Stimulated activated CD4-positive, alpha-beta T cell treated with anti-CD3 and anti-CD28 coated beads, Interleukin-4, amount 100 ng/mL, for 4 hours (primary cell): Measurements from ENCODE around the gene OTOGL.
"Not testable (repeated sequence)": the region's sequence is repeated elsewhere in the genome, so short reads cannot be mapped to it uniquely, and the experiment has no call there.

Source experiments
- DNase-seq, 2 experiments: peaks; one replicate each; pipeline ENCODE4 v3.0.0-alpha.2; 2020

The OTOGL gene

DNA sequence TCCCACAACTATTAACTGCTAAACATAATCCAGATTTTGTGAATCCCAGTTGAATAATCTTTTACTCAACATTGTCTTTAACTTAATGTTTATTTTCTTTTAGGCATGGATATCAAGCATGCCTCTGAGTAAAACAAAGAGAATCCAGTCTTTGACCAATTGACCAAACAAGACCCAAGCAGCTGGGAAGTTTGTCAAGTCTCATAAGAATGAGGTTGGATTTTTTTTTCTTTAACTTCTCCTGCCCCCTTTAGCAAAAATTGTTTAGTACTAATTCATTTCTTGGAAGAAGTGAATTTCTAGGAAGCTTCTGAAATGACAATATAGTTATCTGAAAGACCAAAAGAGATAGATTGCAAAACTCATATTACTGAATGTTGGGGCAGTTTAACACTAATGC lies 89.9 kb downstream of the OTOGL start:
- no peak for DNase-seq

DNA sequence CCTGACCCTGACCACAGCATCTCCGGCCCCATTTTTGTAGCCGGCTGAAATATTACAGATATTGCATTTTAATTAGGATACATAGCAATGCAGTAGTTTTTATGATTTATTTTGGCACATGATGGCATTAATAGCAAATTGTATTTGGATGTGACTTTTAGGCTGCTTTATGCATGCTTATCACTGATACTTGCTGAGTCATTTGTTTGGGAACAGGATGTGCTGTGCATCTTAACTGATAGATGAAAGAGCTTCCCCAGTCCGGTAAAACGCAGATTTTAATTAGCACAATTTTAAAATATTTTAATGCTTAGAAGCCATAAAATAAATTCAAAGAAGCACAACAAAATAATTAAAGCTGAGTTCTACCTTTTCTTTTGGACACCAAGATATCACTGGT lies 90.7 kb downstream of the OTOGL start:
- DNase-seq: no peak

DNA sequence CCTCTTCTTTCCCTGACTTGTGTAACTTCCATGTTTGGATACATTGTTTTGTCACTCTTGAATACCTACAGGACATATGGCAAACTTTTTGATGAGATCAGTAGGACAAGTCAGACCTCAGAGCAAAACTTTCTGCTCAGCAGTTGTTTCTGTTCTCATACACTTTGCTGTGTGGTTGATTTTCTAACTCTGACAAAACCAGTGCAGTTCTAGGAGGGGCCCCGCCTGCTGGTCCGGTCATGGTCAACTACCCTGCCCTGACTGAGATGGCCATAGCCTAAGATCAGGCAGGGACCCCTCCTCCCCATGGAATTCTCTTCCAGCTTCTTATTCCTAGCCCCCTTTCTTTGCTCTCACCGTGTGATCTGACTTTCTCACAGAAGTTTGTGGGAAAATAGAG lies 92.8 kb downstream of the OTOGL start:
- DNase-seq: no peak

DNA sequence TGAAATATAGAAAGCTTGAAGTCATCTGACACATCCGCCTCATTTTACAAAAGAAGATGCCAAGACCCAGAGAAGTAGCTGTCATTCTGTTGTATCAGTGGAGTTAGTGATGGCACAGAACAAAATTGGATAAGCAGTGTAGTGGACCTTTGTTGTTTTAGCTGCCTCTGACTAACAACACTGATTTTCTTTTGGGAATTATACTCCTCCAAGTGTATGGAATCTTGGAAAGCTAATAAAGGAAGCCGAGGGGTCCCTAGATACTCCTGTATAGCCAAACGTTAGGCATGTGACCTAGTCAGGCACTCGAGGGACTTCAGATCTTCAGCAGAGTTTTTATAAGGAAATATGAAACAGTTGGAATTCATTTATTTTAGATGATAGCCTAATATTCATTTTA lies 94.5 kb downstream of the OTOGL start:
- no peak for DNase-seq

DNA sequence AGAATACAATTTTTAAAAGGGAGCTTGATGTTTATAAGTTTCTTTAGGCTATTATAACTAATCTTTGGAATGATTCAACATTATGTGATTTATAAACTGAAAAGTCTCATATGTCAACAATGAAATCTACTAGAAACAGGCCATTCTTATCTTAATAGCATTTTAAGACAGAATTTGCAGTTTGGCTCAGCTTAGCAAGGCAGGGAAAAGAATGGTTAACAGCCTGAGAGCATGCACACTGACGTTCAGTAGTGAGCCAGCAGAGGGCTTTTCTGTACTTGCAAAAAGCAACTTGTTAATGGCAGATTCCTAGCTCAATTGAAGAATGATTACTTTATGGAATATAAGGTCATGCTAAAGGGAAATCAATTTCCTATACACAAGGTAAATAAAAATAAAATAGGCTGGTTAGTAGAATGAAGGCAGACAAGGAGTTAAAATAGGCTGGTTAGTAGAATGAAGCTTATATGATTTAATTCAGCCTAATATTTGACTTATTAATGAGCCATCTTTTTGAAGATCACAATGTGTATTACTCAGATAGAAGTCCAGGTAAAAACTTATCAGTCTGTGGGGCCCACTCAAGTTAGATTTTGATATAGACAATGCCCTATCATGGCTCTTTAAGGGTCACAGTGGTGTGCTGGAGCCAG lies 95.9 kb downstream of the OTOGL start:
- no peak for DNase-seq

DNA sequence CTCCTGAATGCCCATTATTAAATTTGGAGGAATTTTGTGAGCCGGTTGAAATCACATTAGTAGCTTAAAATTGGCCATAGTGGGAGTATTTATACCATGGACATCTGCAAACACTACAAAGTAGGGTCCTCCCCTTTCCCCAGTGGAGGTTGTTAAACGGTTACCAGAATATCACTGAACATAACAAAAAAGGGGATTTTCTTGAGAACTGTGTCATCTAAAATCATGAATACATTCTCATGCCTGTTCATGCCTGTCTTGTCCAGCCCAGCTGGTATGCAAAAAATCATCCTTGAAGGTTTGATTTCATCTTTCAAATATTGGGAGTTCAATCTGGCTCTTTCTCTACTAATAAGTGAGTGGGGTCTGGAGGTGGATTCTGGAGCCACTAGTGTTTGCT lies 96.4 kb downstream of the OTOGL start:
- DNase-seq: no peak

DNA sequence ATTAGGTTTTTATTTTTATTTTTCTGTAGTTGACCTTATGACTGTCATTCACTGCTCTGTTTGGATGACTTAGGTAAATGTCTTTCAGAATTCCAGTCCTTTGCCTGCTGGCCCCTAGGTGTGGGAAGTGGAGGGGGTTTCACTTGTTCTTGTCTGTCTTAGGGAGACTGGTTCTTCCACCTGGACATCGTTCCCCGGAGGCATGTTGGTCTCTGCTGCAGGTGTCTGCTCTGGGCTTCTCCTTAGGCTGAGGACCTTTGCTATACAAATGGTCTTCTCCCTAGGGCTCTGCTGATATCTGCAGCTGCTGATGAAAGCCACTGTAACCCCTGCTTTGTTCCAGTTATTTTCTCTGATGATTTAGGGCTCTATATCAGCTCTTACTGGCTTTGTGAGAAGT lies 97.1 kb downstream of the OTOGL start:
- DNase-seq: no peak

DNA sequence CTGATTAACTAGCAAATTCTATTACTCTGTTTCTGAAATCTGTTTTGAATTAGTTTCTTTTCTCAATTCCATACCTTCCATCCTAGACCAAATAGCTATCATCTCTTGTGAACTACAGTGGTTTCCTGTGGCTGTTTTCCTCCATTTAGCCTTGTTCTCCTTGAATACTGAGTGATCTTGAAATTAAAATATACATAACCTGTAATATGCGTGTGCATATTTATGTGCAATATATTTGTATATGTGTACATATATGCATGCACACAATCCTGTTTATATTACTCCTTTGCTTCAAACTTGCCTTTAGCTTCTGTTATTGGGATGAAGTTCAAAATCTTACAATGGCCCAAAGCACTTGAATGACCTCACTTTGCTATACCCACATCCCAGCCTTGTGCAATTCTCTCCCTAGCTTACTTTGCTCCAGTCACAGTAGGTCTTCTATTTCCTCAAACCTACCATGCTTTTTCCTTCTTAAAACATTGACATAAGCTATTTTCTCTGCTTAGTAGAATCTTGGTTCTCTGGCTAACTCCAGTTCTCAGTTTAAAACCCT lies 99.5 kb downstream of the OTOGL start:
- no peak for DNase-seq

DNA sequence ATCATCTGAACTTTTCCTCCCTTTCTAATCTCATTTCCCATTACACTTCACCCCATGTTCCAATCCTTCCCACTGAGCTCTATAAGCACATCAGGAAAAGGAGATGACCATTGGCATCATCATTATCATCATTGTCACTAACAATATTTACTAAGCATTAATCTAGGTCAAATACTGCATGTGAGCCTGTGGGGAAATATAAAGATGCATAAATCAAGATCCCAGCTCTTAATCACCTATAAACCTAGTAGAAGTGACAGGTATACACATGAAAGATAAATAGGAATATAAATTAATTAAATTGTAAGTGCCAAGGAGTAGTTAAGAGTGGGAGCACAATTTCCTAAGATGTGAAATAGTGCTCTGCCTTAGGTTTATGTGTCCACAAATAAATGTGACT lies 100.6 kb downstream of the OTOGL start:
- DNase-seq: no peak

DNA sequence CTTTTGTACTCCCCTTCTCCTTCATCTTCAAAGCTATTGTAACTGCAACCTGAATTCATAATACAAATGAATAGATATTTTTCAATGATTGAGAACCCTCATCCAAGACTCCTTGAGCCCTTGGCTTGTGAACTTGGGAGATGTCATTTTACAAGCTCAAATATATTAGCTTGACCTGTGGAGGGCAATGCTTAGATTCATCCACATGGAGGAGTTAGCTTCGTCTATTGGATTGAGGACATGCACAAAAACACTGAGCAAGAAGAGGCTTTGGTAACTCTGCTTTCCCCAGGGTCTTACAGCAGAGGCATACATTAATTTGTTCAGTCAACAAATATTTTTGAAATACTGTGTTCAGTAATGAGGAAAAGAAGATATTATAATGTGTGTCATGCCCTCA lies 101.1 kb downstream of the OTOGL start:
- DNase-seq: no peak

DNA sequence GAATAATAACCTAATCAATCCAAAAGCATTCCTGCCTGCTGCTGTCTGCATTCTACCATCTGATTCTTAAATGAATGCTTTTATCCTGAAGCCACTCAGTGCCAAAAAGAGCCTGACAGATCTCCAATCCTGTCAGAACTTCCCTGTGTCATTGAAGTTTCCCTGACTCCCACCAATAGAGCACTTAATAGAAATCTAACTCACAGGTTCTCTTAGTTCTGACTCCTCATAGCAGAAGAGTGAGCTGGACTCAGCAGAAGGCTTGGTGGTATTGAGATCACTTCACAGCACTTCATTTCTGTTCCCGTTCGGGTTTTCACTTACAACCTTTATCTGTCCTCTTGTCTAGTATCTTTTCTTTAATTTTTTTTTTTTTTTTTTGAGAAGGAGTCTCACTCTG lies 102.6 kb downstream of the OTOGL start:
- DNase-seq: no peak

DNA sequence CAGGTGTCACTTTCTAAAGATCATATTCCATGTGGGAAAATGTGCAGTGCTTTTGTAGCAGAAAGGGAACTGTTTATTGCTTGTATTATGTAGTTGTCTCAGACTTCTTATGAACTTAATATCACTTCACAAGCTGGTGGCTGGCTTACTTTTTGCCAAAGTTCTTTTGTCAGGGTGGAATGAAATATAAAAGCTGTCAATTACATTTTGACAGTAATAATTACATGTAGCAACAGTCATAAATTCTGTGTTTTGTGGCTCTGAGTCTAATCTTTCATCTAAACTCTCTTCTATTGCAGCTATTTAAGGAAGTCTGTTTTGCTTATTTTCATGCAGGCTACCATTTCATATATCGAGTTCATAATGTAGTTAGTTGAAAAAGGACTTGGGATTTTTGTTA lies 106.6 kb downstream of the OTOGL start:
- DNase-seq: no peak

DNA sequence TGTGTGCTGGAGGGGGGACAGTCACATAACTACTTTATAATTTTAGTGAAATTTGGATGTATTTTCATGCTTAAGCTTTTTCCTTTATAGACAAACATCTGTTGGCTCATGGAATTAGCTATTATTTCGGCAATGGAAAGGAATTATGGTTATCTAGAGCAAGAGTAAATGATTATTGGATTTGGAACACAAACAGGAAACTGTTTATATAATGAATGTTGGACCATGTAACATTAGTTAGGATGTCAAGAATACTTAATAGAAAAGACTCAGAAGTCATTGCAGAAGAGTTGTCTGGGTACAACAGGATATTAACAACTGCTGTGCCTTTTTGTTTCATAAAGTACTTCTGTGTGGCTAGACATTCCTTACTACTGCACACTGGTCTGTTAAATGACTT lies 108.7 kb downstream of the OTOGL start:
- DNase-seq: no peak

DNA sequence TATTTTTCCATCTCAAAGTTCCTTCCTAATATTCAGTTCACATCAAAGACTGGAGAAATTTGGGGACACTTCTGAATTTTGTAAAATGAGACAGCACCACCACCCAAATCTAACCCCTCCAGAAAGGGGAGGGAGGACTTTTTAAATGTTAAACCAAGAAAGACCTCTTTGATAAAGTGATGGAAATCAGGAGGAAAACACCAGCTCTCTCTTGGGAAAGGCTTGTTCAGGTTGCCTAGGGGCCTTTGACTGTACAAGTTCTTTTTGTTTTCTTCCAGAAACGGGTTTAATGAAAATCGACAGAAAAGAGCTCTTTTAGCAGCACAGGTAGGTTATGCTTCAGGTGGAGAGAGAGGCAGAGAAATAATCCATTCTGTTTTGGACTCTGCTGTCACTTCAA lies 112.3 kb downstream of the OTOGL start:
- no peak for DNase-seq

DNA sequence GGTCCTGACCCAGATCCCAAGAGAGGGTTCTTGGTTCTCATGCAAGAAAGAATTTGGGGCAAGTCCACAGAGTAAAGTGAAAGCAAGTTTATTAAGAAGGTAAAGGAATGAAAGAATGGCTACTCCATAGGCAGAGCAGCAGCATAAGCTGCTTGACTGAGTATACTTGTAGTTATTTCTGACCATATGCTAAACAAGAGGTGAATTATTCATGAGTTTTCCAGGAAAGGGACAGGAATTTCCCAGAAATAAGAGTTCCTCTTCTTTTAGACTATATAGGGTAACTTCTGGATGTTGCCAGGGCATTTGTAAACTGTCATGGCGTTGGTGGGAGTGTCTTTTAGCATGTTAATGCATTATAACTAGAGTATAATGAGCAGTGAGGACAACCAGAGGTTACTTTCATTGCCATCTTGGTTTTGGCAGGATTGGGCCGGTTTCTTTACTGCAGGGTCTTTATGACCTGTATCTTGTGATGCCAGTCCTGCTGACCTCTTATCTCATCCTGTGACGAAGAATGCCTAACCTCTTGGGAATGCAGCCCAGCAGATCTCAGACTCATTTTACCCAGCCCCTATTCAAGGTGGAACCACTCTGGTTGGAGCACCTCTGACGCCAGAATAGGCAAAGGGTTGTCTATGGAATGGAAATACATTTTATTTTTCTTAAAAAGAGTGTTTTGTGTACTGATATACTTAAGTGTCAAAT lies 113.8 kb downstream of the OTOGL start:
- DNase-seq: no peak

DNA sequence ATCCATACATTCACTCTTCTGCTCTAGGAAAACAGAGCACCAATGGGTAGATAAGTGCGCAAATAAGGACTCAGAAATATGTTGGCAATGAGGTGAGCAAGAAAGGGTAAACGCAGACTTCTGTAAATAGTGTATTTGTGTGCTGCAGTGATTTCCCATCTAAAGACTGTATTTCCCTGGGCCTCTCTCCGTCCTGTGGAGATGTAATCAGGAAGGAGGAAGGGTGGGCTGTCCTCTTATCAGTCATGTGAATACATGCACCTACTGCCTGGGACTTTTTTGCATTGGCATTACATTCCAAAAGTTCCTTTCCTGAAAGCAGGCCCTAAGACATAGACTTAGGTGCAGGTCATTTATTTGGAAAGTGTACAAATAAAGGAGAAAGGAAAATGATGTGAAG lies 114.5 kb downstream of the OTOGL start:
- no peak for DNase-seq

DNA sequence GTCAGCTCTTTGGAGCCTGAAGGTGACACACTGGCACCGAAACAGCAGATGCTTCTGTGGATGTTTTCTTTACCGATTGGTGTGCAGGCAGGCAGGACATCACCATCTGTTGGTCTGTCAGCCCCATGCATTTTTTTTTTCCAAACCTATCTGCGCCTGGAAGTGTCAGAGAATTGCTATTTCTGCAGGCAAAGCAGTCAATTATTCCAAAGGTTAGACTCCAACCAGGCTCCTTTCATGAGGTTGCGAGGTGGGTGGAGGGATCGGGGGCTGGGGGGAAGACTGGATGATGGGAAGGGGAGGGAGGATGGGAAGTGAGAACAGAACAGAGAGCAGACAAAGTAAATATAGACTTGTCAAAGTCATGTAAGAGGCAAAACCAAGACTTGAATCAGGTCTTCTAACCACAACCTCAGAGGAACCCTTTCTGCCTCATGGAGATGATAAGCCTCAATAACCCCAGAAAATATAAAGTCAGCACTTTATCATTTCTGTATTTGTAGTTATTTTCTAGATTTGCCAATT lies 117.7 kb downstream of the OTOGL start:
- DNase-seq: no peak

DNA sequence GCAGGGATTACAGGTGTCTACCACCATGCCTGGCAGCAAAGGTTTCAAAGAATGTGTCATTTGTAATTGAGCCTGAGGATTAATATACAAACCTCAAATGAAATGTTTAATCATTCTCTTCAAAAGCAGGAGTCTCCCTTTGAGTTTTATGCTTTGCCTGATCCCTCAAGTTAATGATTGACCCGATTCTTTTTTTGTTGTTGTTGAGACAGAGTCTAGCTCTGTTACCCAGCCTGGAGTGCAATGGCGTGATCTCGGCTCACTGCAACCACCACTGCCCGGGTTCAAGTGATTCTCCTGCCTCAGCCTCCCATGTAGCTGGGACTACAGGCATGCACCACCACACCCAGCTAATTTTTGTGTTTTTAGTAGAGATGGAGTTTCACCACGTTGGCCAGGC lies 119.6 kb downstream of the OTOGL start:
- not testable (repeated sequence) for DNase-seq

DNA sequence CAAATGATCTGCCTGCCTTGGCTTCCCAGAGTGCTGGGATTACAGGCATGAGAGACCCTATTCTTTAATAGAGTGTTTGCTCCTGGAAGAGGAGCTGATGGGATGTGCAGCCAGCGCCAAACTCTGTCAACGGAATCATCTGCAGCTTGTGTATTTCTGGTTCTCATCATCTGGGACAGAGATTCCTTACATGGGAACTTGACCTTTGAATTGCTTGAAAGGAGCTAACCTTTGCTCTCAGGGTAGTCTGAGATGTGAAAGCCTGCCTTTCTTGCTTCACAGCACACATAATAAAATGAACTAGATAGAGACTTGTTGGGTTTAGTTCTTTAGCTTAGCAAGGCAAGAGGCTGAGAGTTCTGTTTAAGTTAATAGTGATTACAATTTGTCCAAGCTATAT lies 120.0 kb downstream of the OTOGL start:
- DNase-seq: no peak

DNA sequence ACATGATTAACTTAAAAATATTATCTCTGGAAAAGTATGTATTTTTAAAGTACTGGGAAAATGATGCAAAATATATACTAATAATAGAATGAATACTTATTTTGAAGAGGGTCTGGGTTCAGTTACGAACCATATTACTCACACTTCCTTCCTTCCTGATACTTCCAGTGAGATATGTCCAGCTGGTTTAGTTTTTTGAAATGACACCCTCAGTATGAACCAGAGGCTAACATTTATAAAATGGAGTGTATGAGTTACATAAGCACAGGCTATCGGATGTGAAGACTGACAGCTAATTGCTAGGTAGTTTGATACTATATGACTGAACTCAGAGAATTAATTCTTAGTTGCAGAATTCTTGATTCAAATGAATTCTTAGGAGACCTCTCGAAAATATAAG lies 122.9 kb downstream of the OTOGL start:
- DNase-seq: no peak

DNA sequence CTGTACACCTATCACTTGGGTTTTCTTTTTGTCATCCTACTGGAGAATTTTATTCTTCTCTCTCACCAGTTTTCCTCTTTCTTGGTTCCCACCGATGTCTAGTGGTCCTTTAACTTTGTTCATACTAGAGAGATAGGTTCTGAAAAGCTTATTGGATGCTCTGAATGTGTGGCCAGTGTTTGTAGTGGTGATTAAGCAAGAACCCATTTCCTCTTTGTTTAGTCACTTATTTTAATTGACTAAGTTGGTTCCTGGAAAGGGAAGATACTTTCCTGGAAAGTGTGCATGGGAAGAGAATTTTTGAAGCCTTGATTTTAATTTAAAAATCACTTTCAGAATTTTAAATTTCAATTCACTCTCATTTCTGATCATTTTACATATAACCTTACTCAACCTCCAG lies 127.2 kb downstream of the OTOGL start:
- no peak for DNase-seq

DNA sequence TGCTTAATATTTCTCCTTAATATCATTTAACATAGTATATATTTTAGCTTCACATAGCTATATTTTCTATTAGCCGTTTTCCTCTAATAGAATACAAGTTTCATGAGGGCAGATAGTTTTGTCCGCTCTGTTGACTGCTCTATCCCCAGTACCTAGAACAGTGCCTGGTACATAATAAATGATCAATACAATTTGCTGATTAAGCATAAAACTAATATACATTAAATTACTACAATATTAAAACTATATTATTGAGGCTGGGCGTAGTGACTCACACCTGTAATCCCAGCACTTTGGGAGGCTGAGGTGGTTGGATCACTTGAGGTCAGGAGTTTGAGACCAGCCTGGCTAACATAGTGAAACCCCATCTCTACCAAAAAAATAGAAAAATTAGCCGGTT lies 128.6 kb downstream of the OTOGL start:
- not testable (repeated sequence) for DNase-seq

DNA sequence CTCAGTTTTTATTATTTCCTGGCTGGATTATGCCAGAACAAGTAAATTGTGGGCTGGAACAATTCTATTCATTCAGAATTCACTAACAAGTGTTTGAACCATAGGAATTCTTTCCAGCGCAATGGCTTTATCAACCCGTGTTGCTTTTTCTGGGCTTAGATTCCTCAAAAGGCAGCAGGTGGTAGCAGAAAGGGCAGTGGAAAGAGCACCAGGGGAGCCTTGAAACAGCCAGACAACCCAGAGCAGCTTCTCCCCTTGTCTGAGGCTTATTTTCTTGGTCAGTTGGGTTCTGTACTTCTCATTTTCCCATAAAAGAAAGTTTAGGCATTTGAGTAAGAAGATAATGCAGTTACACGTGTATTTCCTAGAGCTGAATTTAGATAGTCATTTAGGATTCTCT lies 130.7 kb downstream of the OTOGL start:
- DNase-seq: no peak

DNA sequence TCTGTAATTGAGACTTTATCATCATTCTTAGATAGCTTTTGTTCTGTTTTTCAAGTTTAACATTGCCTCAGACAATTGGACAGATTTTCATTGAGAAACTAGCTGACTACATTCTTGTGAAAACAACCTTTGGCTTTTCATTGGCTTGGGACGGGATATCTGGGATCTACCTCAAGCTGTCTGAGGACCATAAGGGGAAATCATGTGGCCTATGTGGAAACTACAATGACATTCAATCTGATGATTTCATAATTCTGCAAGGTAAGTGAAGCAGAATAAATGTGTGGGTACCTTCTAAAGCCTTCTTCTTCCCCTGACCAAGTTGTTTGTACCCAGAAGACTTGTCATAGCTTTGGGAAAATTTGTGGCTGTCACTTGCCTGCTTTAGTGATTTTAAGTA lies 133.5 kb downstream of the OTOGL start:
- no peak for DNase-seq

DNA sequence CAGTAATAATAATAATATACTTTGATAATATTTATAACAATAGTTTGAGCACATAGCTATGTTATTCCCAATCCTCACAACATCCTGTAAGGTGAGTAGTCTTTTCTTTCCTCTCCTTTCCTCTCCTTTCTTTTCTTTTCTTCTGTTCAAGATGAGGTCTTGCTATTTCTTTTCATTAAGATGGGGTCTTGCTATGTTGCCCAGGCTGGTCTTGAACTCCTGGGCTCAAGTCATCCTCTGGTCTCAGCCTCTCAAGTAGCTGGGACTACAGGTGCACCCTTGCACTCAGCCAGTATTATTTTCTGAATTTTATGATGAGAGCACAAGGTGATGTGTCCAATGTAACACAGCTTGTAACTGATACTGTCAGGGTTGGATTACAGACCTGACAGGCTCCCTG lies 134.6 kb downstream of the OTOGL start:
- DNase-seq: no peak
